Measurements from ENCODE around the gene KCNA2.

Gene KCNA2

DNA sequence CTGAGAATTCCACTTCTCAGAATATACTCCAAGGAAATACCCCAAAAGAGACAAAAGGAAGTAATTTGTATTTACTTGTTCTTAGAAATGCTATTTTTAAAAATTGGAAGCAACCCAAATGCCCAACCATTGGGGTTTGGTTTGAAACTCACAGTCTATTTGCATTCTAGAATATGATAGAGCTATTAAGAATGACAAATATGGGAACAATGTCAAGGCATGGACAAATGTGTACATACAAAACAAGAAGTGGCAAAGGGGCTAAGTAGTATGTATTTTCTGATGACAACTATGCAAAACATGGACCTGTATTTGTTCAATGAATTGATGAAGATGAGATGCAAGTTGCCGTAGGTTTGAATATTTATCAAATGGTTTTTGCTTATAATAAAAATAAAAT lies 32.8 kb downstream of the KCNA2 start:
- in situ Hi-C loops (cut with HindIII; ENCODE audit: low sequenced_read_pairs), result no loop called here

GRCh38 chr1:110572751-110573150 lies 33.4 kb downstream of the KCNA2 start:
- in situ Hi-C loops (cut with HindIII; ENCODE audit: low sequenced_read_pairs), result no loop called here

DNA sequence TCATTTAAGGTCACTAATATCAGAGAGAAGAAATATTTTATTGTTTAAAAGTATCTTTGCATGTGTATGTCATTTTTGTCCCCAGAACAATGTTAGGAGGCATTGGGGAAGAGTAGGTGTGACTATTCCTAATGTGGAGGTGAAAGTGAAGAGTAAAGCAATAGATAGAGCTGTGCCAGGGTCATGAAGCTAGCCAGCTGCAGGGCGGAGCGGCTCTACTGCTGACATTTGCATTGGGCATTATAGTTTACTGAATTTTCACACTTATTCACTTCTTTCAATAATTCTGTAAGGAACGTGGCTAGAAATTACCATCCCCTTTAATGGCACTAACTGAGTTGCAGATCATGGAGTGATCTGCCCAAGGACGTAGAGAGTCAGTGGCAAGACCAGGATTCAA lies 35.3 kb downstream of the KCNA2 start:
- in situ Hi-C loops (cut with HindIII; ENCODE audit: low sequenced_read_pairs), result no loop called here

- in situ Hi-C loops (cut with HindIII; ENCODE audit: low sequenced_read_pairs), result no loop called here
Measured at GRCh38 chr1:110570307-110570706, 35.9 kb downstream of the KCNA2 start.

GRCh38 chr1:110566836-110567235 lies 39.3 kb downstream of the KCNA2 start:
- in situ Hi-C loops (cut with HindIII; ENCODE audit: low sequenced_read_pairs), result no loop called here

DNA sequence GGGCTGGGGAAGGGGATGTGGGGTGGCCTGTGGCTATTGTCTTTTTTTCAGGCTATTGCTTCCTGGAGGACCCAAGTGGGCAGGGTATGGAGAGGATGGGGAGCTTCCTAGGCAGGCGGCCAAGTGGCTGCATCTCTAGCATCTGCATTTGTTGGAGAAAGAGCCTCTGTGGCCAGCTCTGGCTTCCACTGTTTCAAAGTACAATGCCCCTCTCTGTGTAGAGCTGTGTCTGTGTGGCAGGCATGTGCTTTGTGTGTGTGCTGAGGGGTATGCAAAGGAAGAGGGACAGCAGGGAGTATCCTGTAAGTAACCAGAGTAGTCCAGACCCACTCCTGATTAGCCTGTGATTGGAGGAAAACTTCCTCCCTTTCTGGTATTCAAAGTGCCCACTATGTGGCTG lies 40.6 kb downstream of the KCNA2 start:
- in situ Hi-C loops (cut with HindIII; ENCODE audit: low sequenced_read_pairs), result no loop called here

GRCh38 chr1:110563089-110563488 lies 43.1 kb downstream of the KCNA2 start:
- in situ Hi-C loops (cut with HindIII; ENCODE audit: low sequenced_read_pairs), result no loop called here

DNA sequence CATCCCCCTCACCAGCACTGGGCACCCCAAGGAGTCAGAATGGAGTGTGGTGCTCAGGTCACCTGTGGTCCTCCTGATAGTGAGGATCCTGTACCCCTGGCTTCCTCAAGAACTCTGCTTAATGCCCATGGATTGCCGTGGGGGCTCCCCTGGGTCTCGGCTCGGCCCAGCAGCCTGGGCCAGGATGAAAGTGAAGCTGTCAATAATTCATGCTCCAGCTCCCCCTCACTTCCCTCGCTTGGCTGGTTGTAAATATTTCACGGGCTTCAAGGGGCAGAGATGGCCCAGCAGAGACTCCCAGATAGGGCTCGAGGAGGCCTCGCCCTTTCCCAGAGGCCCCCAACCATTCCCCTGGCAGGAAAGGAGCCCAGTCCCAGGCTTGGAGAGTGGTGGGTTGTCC lies 44.6 kb downstream of the KCNA2 start:
- in situ Hi-C loops (cut with HindIII; ENCODE audit: low sequenced_read_pairs), result no loop called here

- in situ Hi-C loops (cut with HindIII; ENCODE audit: low sequenced_read_pairs), result no loop called here
Measured at GRCh38 chr1:110559157-110559556, 47.0 kb downstream of the KCNA2 start.

DNA sequence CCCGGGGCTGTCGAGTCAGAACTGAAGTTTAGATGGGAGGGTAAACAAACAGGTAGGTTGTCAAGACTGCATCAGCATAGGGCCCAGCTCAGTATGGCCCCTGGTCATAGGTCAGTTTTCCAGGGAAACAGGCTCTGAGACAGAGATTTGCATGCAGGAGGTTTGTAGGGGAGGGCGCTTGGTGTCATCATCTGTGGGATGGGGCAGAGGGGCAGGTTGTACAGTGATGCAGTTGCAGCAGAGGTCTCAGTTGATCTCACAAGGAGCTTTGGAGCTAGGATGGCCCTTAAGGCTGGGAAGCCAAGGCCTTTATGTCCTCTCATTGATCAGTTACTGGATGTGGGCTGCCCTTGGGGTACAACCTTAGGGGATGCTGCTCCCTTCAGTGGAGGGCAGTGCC lies 48.7 kb downstream of the KCNA2 start:
- in situ Hi-C loops (cut with HindIII; ENCODE audit: low sequenced_read_pairs), result no loop called here

DNA sequence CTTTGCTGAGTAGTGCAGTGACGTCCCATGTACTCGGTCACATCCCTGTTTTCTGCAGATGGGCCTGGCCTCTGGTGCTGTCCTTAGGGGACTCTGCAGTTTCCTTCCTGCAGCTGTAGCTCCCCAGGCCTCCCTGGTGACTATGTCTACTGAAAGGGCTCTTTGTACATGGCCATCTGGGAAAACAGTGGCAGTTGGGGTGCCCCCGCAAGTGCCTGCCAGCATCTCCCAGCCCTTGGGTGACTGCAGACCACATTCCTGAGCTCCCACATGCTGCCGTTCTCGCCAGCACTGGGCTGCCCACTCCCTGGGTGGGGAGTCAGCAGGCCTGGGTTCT lies 49.7 kb downstream of the KCNA2 start:
- in situ Hi-C loops (cut with HindIII; ENCODE audit: low sequenced_read_pairs), result no loop called here

- in situ Hi-C loops (cut with HindIII; ENCODE audit: low sequenced_read_pairs), result no loop called here
Measured at GRCh38 chr1:110555807-110556470, 50.2 kb downstream of the KCNA2 start.

- in situ Hi-C loops (cut with HindIII; ENCODE audit: low sequenced_read_pairs), result no loop called here
Measured at GRCh38 chr1:110554871-110555801, 51.0 kb downstream of the KCNA2 start.

DNA sequence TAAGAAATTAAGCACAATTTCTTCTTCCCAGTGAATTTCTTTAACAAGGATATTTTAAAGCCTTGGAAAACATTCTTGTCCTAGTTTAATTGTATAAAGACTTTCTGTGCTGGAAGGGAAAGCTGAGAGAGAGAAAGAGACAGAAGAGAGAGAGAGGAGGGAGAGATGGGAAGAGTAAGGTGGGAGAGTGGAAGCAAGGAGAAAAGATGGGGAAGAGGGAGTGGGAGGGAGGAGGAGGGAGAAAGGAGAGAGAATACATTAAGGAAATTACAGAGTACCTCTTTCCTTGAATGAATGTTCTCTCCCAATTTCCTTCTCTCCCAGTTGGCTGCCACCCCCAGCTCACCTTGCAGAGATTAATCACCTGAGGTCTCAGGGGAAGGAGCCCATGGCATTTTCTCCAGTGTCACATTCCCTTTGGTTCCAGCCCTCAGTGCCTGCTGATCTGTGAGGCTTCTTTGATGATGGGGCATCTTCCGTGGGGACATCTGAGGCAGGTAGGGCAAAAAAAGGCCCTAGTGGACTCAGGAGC lies 54.8 kb downstream of the KCNA2 start:
- in situ Hi-C loops (cut with HindIII; ENCODE audit: low sequenced_read_pairs), result no loop called here

- in situ Hi-C loops (cut with HindIII; ENCODE audit: low sequenced_read_pairs), result no loop called here
Measured at GRCh38 chr1:110549831-110550230, 56.3 kb downstream of the KCNA2 start.

- in situ Hi-C loops (cut with HindIII; ENCODE audit: low sequenced_read_pairs), result no loop called here
Measured at GRCh38 chr1:110548381-110548780, 57.8 kb downstream of the KCNA2 start.

DNA sequence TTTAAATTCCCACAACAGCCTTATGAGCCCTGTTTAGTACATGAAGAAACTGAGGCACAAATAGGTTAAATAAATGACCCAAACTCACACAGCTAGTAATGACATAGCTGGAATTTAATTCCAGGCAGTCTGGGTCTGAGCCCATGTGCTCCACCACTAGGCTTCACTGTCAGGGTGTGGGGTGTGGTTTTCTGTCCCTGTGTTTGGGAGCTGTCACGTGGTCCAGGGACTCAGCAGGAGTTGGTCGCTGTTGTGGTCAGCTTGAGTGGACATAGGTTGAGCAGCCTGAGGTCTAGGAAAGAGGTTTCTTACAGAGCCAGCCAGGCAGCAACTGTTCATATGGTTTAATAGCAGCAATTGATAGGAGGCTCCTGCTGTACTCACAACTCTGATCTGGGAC lies 59.1 kb downstream of the KCNA2 start:
- in situ Hi-C loops (cut with HindIII; ENCODE audit: low sequenced_read_pairs), result no loop called here

DNA sequence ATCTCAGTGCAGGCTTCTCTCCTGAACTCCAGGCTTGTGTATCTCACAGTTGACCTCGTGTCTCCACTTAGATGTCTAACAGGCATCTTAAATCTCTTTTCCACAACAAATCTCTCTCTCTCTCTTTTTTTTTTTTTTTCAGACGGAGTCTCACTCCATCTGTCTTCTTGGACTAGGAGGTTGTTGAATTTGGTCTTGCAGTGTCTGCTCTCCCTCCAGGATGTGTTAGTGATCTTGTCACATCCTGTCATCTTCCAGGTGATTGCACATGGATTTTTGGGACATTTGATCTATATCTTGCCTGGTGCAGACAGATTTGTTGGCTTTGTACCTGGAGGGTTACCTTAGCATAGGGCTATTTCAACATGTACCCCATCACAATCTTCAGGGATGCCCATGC lies 60.7 kb downstream of the KCNA2 start:
- in situ Hi-C loops (cut with HindIII; ENCODE audit: low sequenced_read_pairs), result no loop called here

- in situ Hi-C loops (cut with HindIII; ENCODE audit: low sequenced_read_pairs), result no loop called here
Measured at GRCh38 chr1:110544753-110545152, 61.4 kb downstream of the KCNA2 start.
